Subcutaneous abdominal adipose tissue (tissue), 5 donors: ENCODE measurements around the gene LGALS3BP.
A peak's percentile ranks its signal among the peaks of the same experiment; 100 is the strongest.
"Not testable (repeated sequence)": the region's sequence is repeated elsewhere in the genome, so short reads cannot be mapped to it uniquely, and the experiment has no call there.

Experiments
- H3K27ac ChIP-seq: one replicate; pipeline ENCODE4 v1.7.0; 2013; ENCODE audit warnings: low read depth, mild to moderate bottlenecking, inconsistent platforms, low read length, moderate library complexity
- H3K27me3 ChIP-seq, 5 donors: one replicate each; pipeline ENCODE4 v1.7.0; 2013; ENCODE audit warnings: low read length in 5 of 5, inconsistent platforms in 1 of 5; ENCODE audit not compliant: control insufficient read depth in 5 of 5, insufficient read depth in 4 of 5
- H3K36me3 ChIP-seq, 5 donors: one replicate each; pipeline ENCODE4 v1.7.0; 2013; ENCODE audit warnings: low read length in 5 of 5; ENCODE audit not compliant: control insufficient read depth in 5 of 5, insufficient read depth in 5 of 5
- H3K4me1 ChIP-seq, 5 donors: one replicate each; pipeline ENCODE4 v1.7.0; 2013; ENCODE audit warnings: low read length in 5 of 5, mild to moderate bottlenecking in 3 of 5, moderate library complexity in 1 of 5; ENCODE audit not compliant: control insufficient read depth in 5 of 5, insufficient read depth in 5 of 5
- H3K4me3 ChIP-seq, 5 donors: one replicate each; pipeline ENCODE4 v1.7.0; 2013; ENCODE audit warnings: low read length in 5 of 5, low read depth in 1 of 5
- H3K9ac ChIP-seq, 5 donors: one replicate each; pipeline ENCODE4 v1.7.0; 2013; ENCODE audit warnings: low read length in 5 of 5, mild to moderate bottlenecking in 4 of 5, moderate library complexity in 3 of 5
- H3K9me3 ChIP-seq, 5 donors: one replicate each; pipeline ENCODE4 v1.7.0; 2013; ENCODE audit warnings: low read length in 5 of 5; ENCODE audit not compliant: control insufficient read depth in 5 of 5
- donor health status: healthy.
- donor health status: healthy.
- donor health status: healthy.
- donor health status: healthy.
- donor health status: healthy.

The LGALS3BP gene

GRCh38 chr17:79023180-79023705 is 43.5 kb upstream of the LGALS3BP start:
- Histone ChIP-seq H3K27me3 (peaks cover 0 to 6% (median 0%) of the 10 kb centered on the region in 5 donors), H3K27ac (peak overlapping the region; percentile 87), H3K36me3 (no peaks in the 10 kb centered on the region), H3K9me3 (no peaks in the 10 kb centered on the region), H3K4me1 (peaks cover 38 to 86% (median 86%) of the 10 kb centered on the region in 5 donors), H3K4me3 (peak overlapping the region; percentile 8 to 84 (median 78)), H3K9ac (peak overlapping the region in 4 of 5 donors; percentile 72 to 88 (median 81))

- Histone ChIP-seq H3K36me3 (no peaks in the 10 kb centered on the region), H3K27ac (peak overlapping the region; percentile 87), H3K9me3 (no peaks in the 10 kb centered on the region), H3K4me3 (peak overlapping the region in 1 of 5 donors; percentile 82), H3K4me1 (peaks cover 33 to 79% (median 79%) of the 10 kb centered on the region in 5 donors), H3K9ac (peak overlapping the region in 4 of 5 donors; percentile 43 to 88 (median 54)), H3K27me3 (peaks cover 0 to 6% (median 0%) of the 10 kb centered on the region in 5 donors)
Observed at GRCh38 chr17:79022507-79022991, 42.8 kb upstream of the LGALS3BP start.

GRCh38 chr17:79021929-79022328 is 42.2 kb upstream of the LGALS3BP start:
- not testable (repeated sequence) for H3K9me3 ChIP-seq, H3K27me3 ChIP-seq, H3K4me3 ChIP-seq, H3K36me3 ChIP-seq
- Histone ChIP-seq H3K27ac (peak overlapping the region; percentile 87), H3K4me1 (peaks cover 28 to 73% (median 73%) of the 10 kb centered on the region in 5 donors), H3K9ac (peak overlapping the region in 1 of 5 donors; percentile 72)

- H3K27me3 ChIP-seq: peaks cover 0 to 4% (median 0%) of the 10 kb centered on the region in 5 donors
- H3K9me3 ChIP-seq: no peaks in the 10 kb centered on the region
- H3K36me3 ChIP-seq: no peaks in the 10 kb centered on the region
- peaks cover 23 to 62% (median 61%) of the 10 kb centered on the region in 5 donors for H3K4me1 ChIP-seq
- H3K27ac ChIP-seq: peak overlapping the region; percentile 87
- H3K9ac ChIP-seq: peak overlapping the region in 4 of 5 donors; percentile 3 to 72 (median 50)
- H3K4me3 ChIP-seq: peak overlapping the region in 1 of 5 donors; percentile 6
Observed at GRCh38 chr17:79020631-79021301, 41.0 kb upstream of the LGALS3BP start.

GRCh38 chr17:79019632-79020584 is 40.2 kb upstream of the LGALS3BP start:
- peaks cover 0 to 3% (median 0%) of the 10 kb centered on the region in 5 donors for H3K27me3 ChIP-seq
- peaks cover 19 to 54% (median 52%) of the 10 kb centered on the region in 5 donors for H3K4me1 ChIP-seq
- peak overlapping the region; percentile 87 for H3K27ac ChIP-seq
- no peaks in the 10 kb centered on the region for H3K9me3 ChIP-seq
- peak overlapping the region in 4 of 5 donors; percentile 33 to 72 (median 66) for H3K9ac ChIP-seq
- H3K36me3 ChIP-seq: no peaks in the 10 kb centered on the region
- H3K4me3 ChIP-seq: peak overlapping the region in 4 of 5 donors; percentile 12 to 62 (median 18)

GRCh38 chr17:79019261-79019631 is 39.5 kb upstream of the LGALS3BP start:
- Histone ChIP-seq H3K9ac (peak overlapping the region in 1 of 5 donors; percentile 72), H3K27ac (peak overlapping the region; percentile 87), H3K27me3 (peaks cover 0 to 3% (median 0%) of the 10 kb centered on the region in 5 donors), H3K4me3 (no peak overlapping the region), H3K9me3 (no peaks in the 10 kb centered on the region), H3K4me1 (peaks cover 19 to 47% (median 46%) of the 10 kb centered on the region in 5 donors), H3K36me3 (no peaks in the 10 kb centered on the region)

- Histone ChIP-seq H3K27ac (no peak overlapping the region), H3K9me3 (no peaks in the 10 kb centered on the region), H3K36me3 (no peaks in the 10 kb centered on the region), H3K27me3 (peaks cover 0 to 3% (median 0%) of the 10 kb centered on the region in 5 donors), H3K9ac (no peak overlapping the region), H3K4me1 (peaks cover 19 to 38% (median 37%) of the 10 kb centered on the region in 5 donors), H3K4me3 (no peak overlapping the region)
Observed at GRCh38 chr17:79018370-79018695, 38.6 kb upstream of the LGALS3BP start.

- Histone ChIP-seq H3K4me1 (peaks cover 18 to 33% (median 32%) of the 10 kb centered on the region in 5 donors), H3K9me3 (no peaks in the 10 kb centered on the region), H3K4me3 (no peak overlapping the region), H3K9ac (no peak overlapping the region), H3K27me3 (peaks cover 0 to 3% (median 0%) of the 10 kb centered on the region in 5 donors), H3K36me3 (no peaks in the 10 kb centered on the region), H3K27ac (no peak overlapping the region)
Observed at GRCh38 chr17:79017546-79018369, 38.0 kb upstream of the LGALS3BP start.

GRCh38 chr17:79014158-79014758 is 34.5 kb upstream of the LGALS3BP start:
- no peaks in the 10 kb centered on the region for H3K27me3 ChIP-seq
- H3K4me3 ChIP-seq: no peak overlapping the region
- H3K9me3 ChIP-seq: no peaks in the 10 kb centered on the region
- peaks cover 5 to 8% (median 6%) of the 10 kb centered on the region in 5 donors for H3K4me1 ChIP-seq
- H3K36me3 ChIP-seq: no peaks in the 10 kb centered on the region
- H3K9ac ChIP-seq: no peak overlapping the region
- no peak overlapping the region for H3K27ac ChIP-seq
